Stimulated activated CD8-positive, alpha-beta memory T cell treated with anti-CD3 and anti-CD28 coated beads, Interleukin-15, amount 100 ng/mL, for 1 hour (primary cell): ENCODE data around the gene MEF2D.

Experiments
- DNase-seq: peaks from one replicate; pipeline ENCODE4 v3.0.0-alpha.2; 2020; ENCODE audit warnings: low read depth

MEF2D gene

DNA sequence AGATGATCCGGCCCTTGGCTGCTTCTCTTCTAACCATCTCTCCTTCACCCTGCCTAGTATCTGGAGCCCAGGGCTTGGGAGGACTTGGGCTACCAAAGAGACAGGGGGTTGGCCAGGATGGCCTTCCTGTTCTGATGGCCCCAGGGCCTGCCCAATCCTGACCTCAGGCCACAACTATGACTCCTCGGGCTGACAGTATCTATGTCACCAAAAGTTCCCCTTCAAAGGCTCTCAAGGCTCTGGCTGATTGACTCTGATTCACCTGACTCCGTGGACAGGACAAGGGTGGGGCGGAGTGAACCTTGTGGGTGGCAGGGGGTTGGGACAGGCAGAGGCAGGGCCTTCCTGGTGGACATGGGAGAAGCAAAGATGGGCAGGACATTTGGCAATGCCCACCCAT lies 12.7 kb downstream of the MEF2D start:
- no peak for DNase-seq

DNA sequence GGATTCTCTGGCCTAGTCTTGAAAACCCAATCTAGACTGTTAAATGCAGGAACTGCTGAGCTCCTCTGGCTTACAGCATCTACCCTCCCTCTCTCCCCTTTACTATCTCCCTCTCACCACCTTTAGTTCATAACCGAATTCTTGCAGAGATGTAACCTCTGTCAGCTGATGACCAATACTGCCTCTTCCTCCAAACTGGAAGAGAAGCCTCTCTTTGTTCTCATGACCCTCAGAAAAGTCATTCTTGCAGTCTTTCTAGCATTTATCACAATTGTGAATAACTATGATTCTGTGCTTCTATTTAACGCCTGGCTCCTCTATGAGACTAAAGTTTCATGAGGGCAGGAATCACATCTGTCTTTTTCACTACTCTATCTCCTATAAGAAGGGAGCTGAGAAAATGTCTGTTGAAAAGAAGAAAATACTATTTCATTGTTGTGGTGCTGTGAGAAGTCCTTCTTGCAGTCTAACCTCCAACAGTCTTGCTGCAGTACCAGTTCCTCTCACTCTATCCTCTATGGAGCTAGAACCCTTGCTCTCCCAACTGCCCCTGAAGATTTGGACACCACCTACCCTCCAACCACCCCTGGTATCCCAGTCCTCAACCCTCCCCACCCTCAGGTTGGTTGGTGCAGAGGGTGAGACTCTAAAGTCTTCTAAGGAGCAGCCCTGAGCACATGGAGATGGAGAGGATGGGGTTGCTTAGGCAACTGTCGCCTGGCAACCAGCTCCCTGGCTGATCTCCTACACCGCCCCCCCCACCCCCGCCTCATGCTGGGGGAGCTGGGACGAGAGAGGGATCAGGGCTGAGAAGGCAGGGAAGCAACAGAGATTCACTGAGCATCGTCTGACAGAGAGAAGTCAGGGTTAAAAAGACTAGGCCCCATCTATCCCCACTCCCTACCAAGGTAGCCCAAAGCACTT lies 13.9 kb downstream of the MEF2D start:
- no peak for DNase-seq

DNA sequence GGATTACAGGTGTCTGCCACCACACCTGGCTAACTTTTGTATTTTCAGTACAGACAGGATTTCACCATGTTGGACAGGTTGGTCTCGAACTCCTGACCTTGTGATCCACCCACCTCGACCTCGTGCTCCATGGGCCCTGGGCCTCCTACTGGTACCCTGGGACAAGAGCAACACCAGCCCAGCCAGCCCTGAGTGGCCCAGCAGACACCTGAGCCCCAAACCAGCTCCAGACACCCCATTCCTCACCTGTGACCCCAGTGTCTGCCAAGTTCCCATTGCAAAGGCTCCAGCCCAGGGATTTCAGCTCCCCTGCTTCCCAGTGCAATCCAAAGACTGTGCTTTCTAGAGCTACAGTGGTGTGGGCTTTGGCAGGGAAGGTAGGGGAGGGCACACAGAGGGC lies 14.6 kb downstream of the MEF2D start:
- DNase-seq = no peak

DNA sequence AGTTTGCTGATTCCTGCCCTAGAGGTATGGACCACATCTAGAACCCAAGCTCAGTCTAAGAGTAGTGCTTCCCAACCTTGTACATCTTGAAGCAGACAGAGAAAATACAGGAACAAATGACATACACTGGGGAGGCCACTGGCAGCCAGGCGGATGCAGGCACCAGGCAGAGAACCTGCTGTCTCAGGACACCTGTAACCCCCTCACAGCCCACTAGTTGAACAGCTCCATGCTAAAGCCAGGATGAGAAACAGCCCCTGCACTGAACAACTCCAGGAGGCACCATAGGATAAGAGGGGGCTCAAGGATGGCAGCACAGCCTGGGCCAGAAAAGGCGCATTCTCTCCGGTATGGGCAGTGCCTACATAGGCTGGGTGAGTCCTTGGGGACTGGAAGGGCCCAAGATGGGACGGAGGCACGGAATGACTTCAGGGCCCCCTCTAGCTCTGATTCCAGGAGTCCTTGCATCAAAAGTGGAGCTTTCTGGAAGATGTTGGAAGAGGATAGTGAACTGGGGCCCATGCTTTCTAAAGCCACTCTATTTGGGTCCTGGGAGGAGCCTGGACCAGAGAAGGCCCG lies 16.0 kb downstream of the MEF2D start:
- DNase-seq = no peak

DNA sequence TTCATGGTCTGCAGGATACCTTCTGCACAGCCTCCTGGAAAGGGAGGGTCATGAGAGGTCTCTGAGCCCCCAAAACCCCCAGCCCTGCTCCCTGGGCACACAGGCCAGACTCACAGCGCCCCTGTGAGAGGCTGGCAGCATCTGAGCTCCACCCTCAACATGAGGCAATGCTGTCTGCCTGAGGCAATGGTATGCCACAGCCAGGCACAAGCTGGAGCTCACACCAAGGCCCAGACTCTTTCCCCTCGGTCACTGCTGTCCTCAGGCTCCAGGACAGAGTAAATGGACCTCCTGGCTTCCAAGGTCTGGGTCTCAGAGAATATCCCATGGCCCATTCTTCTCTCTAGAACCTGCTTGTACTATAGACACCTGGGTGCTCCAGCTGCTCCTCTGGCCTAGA lies 17.2 kb downstream of the MEF2D start:
- no peak for DNase-seq

DNA sequence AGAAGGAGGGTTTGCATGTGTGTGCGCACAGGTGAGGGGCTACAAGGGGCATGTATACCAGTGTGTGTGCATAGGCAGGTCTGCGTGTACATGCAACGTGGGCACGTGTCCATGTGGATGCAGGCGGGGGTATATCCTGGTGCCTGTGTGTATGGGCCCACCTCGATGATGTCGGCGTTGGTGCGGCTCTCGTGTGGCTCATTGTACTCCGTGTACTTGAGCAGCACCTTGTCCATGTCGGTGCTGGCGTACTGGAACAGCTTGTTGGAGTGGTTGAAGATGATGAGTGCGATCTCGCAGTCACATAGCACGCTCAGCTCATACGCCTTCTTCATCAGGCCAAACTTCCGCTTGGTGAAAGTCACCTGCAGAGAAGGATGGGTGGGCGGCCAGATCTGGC lies 18.3 kb downstream of the MEF2D start:
- DNase-seq = no peak

DNA sequence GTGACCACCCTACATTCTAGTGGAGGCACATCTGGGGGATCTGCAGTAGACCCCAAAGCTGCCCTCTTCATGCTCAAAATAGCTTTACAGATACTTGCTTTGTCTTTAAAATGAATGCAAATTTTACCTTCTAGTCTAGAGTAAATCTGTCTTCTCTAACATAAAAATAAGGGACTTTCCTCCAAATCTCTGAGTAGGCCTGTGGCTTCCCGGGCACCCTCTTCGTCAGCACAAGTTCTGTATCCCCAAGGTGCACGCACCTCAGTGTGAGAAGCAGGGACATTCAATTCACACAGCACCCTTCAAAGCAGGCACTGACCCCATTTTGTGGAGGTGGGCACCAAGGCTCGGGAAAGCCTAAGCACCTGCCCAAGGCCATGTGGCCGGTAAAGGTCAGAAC lies 19.0 kb downstream of the MEF2D start:
- DNase-seq = no peak

GRCh38 chr1:156480411-156481192 lies 20.0 kb downstream of the MEF2D start:
- peak; percentile 67 for DNase-seq

GRCh38 chr1:156480016-156480370 lies 20.6 kb downstream of the MEF2D start:
- DNase-seq = no peak

DNA sequence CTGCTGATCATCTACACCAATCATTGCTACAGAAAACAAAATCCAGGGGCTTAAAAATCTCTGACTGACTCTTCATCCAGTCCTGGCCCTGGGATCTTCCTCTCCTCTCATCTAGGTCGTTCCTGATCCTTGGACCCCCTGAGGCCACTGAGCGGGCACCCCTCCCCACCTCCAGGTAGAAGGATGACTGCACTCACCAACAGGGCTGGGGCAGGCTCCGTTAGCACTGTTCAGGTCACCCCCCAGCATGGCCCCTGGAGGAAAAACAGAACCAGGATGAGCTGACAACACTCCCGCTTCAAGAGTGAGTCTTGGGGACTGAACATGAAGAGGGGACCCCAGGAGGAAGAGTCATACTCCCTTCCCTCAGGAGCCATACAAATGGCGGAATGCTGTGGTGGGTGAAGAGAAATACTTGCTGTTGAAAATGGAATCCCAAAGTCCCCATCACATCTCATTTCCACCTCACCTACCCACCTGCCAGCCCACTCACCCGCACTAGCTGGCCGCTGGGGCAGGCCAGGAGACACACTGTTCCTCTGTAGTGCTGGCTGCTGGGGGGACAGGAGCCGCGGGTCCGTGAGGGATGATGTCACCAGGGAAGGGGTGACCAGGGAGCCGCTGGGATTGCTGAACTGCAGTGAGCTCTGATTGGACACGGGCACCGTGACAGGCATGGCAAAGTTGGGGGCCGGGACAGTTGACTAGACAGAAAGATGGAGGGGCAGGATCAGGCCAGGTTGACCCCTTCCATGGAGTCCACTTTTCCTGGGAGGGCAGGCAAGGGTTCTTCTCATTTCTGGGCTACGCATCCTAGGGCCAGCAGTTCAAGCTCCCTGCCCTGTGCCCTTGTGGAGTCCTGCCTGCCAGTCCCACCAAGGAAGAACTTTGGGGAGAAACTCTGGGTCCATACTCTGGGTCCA lies 21.2 kb downstream of the MEF2D start:
- DNase-seq = no peak

DNA sequence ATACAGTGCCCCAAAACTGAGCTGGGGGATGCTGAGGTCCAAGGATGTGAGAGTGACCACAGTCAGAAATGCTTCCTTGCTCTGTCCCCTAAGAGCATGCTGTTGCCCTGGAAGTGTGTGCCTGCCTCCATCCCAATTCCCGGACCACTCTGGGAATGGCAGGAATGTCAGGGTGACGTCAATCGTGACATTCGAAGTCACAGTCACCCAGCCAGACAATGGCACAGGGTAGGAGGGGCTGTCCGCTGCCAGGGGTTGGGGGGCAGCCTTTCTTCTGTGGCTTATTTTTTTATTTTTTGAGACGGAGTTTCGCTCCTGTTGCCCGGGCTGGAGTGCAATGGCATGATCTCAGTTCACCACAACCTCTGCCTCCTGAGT lies 22.3 kb downstream of the MEF2D start:
- no peak for DNase-seq

- DNase-seq = no peak
Measured at GRCh38 chr1:156477526-156478249, 22.9 kb downstream of the MEF2D start.

DNA sequence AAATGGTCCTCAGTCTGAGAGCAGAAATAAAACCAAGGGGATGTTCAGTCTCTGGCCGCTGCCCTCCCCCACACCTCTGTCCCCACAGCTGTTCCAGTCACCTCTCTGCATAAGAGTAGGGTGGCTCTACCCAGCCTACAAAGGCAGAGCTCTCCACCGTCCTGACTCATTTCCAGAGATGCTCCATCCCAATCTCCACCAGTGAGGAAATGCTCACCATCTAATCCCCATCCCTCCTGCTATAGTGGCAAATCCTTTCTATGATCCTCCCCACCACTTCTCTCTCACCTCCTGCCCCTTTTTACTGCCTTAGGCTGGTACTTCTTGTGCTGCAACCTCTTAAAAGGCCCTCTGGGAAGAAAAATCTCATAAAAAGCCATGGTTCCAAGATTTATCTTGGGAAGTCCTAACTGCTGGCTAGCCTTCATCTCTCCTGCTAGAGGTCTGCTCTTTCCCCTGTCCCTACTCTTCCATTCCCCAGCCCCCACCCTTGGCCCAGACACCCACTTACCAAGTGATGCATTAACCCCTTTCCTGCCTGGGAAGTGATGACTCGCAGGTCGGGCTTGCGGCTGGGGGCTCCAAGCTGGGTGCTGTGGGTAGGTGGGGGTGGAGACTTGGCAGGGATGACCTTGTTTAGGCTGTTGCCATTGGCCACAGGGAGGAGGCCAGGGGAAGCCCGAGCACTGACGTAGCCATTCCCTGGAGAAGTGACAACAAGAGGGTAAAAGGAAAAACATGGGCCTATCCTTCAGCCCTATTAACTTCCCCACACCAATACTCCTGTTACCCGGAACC lies 23.9 kb downstream of the MEF2D start:
- DNase-seq = no peak

DNA sequence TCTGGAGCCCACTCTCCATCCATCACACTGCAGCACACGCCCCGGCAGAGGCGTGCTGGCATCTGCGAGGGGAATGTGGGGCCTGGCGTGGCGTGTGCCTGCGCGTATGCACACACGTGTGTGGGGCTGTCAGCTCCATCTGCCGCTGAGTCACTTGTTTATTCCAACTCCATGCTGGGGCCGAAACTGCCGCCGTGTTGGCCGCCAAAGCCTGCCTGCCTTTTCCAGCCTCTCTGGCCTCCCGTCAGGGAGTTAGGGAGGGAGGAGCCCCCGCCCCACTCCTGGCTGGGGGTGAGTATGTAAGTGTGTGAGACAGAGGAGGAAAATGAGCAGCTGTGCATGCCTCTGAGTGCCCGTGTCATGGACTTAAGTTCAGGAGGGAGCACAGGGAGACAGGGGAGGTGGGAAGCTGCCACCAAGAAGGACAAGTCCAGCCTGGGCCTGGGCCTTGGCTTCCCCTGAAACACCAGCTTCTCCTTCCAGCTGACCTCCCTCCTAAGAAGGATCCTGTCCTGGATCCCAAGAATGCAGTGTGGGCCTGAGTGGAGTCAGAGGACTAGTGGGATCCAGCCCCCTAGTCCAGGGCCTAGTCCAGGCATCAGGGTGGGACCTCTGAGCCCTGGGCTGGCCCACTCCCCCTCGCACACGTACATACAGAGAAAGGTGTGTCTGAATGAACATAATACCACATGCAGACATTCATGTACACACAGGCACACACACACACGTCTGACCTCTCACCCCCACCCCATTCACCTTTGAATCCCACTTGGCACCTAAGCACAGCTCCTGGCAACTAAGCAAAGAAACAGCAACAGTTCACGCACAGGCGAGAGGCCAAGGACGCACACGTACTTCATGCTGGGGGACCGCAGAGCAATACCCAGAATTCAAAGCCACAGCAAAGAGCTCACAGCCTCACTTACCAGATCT lies 24.7 kb downstream of the MEF2D start:
- no peak for DNase-seq

DNA sequence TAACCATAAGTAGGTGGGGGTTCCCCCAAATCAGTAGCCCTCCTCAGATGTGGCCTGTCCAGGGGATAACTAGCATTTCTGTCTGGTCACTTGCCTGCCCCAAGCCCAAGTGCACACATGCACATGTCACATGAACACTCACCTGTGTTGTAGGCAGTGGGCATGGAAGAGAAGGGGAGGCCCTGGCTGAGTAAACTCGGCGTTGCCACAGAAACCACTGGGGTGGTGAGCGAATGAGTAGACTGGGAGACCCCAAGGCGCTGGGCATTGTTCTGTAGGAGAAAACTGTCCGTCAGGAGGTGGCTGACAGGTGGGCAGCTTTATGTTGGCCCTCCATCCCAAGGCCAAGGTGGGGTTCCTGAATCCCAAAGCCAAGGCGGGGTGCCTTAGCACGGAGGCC lies 25.6 kb downstream of the MEF2D start:
- no peak for DNase-seq

- DNase-seq = no peak
Measured at GRCh38 chr1:156471496-156472490, 28.8 kb downstream of the MEF2D start.

GRCh38 chr1:156470473-156470872 lies 30.1 kb downstream of the MEF2D start:
- no peak for DNase-seq
